A172 (cell line): ENCODE data around the gene ZNF281. TPM values are rescaled to one million over a fixed set of nuclear protein-coding genes. Genes with fewer than 3 reads are reported as not detected.
A peak's percentile ranks its signal among the peaks of the same experiment; 100 is the strongest.
"Not testable (repeated sequence)": the region's sequence is repeated elsewhere in the genome, so short reads cannot be mapped to it uniquely, and the experiment has no call there.

Experiments
- DNase-seq: peaks from one replicate; pipeline ENCODE4 v3.0.0-alpha.2; 2015; ENCODE audit warnings: low spot score
- total RNA-seq: library from RNA; depleted of rRNA; stranded (reverse); fragments of >200 nt; shearing (Covaris generic); gene quantifications from 2 replicates; pipeline ENCODE4 v1.2.3, GENCODE V29; 2014

The ZNF281 gene
- total RNA-seq, 1 experiment from 2014 or later = 17.1 TPM

DNA sequence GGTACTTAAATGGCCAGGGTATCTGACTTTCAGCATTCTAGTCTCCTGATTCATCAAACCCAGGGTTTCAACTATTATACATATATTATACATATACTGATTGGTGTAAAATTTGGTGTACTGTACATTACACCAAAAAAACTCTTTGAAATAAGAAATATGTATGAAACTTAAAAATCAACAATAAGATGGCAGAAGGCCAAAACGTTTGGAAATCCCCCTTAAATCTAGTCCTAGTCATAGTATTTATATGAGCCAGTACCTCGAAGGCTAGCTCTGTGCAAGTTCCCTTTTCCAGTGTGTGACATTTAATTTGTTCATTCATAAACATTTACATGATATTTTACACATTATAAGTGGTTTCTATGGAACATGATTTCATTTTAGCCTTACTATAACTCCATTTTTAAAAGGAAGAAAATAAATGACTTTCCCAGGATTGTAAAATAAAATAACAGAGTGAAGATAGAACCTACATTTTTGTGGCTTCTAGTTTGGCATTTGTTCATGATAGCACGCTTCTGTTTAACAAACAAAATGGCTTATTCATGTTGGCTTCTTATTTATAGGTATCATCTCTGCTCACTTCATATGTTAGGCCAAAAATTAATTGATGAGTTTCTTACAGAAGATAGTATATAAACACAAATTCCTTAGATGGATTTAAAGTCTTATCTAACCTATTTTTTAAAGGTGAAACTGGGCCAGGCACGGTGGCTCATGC, 18.8 kb upstream of the ZNF281 start:
- DNase-seq = peak; percentile 25

DNA sequence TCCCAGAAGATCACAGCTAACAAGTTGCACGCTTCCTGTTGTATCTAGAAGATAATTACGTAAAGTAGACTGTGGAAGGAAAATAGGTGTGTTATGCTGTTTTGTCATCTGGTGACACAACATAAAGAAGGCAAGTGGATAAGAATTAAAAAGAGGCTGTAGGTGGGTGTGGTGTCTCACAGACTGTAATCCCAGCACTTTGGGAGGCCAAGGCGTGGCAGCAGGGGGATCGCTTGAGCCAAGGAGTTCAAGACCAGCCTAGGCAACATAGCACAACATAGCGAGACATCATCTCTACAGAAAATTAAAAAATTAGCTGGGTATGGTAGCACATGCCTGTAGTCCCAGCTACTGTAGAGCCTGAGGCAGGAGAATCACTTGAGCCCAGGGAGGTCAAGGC, 17.9 kb upstream of the ZNF281 start:
- DNase-seq = no peak

DNA sequence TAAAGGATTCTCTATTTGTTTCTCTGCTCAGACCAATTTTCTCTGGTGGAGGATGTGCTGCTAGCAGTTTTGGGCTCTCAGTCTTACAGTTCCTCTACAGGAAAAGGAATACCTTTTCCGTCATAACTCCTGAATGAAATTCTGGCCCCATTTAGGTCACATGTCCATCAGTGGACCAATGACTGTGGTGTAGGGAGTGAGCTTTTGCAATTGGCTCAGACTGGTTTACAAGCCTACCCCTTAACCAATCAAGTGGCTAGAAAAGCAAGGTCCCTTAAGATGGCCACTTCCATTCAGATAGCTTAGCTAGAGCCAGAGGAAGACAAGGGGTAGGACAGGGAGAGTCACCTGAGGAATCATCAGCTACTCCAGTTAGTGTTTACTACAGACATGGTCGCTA, 16.4 kb upstream of the ZNF281 start:
- no peak for DNase-seq

DNA sequence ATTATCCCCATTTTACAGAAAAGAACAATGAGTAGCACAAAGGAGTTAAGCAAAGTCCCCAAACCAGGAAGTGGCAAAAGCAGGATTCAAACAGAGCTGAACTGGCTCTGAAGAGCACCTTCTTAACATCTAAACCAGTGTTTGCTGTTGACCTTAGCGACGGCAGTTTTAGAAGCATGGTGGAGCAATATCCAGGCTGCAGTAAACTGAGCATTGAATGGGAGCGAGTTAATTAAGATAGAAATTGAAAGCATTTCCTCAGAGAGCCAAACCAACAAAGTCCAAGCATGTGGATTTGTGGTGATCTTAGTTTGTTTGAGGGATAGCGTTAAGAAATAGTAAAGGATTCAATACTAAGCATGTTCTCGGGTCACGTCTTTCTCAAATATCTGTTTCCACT, 13.4 kb upstream of the ZNF281 start:
- DNase-seq = no peak

DNA sequence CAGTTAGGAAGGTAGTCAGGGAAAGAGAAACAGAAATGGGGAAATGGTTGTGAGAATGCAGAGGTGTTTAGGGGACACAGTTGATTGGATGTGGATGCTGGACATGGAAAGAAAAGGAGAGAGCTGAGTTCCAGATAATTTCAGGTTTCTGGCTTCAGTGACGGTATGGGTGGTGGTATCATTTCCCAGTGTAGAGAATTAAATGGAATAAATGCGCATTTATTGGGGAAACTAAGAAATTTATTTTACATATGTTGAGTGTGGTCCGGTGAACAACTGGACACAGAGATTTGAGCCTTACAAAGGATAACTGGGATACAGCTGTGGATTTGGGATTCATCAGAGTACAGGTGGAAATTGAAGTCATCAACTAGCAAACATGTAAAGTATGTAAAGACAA, 12.4 kb upstream of the ZNF281 start:
- no peak for DNase-seq

DNA sequence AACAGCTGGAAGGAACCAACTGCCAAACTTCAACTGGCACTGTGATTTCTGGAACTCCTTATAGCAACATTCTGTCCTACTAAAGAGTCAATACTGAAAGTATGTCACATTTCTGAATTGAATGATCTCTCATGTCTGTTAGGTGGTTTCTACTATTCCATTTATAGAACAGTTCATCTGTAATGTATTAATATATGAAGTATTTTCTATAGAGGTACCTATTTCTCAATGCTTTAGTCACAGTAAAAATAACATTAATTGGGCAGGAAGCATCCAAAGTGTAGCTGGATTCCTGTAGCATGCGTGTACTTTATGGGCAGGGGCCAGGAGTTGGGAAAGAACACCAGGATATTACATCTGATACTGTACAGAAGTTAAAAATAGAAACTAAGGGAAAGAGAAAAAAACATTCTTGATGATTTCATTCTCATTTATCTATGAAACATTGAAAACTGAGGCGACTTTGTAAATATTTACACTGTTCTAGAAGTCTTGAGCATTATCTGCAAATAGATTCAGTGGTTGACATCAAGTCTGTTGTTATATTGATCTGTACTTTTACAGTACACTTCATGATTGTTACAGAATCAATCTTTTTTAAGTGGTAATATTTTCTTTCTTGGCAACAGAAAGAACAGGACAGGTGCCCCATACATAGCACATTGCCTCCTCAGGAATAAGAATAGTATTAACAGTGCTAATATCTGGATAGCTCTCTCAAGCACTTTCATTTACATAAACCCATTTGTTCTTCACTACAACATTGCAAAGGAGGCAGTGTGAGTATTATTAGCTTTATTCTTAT, 6.2 kb upstream of the ZNF281 start:
- peak; percentile 96 for DNase-seq

DNA sequence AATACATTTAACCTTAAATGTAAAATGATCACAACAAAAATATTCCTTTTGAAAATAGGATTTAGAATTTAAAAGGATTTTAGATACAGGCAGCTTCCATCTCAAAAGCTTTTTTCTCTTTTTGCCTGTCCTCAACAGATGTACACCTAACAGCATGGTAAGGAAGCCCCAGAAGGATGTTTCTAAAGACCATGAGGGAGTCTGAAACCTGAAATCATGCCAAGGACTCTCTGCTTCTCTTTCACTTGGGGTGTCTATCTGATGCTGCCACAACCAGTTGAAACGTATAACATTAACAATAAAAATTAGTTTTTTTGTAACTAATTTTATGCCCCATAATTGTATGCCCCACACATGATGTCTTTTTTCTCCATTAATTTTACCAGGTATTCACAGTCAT, 5.4 kb upstream of the ZNF281 start:
- DNase-seq = no peak

DNA sequence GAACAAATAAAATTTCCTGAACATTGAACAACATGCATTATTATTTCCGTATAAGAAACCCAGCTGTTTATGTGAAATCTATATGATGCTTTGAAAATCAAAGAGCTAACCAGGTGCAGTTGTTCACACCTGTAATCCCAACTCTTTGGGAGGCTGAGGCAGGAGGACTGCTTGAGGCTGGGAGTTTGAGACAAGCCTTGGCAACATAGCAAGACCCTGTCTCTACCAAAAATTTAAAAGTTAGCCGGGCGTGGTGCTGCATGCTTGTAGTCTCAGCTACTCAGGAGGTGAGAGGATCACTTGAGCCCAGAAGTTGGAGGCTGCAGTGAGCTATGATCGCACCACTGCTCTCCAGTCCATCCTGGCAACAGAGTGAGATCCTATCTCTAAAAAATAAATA, 4.8 kb upstream of the ZNF281 start:
- DNase-seq = no peak

DNA sequence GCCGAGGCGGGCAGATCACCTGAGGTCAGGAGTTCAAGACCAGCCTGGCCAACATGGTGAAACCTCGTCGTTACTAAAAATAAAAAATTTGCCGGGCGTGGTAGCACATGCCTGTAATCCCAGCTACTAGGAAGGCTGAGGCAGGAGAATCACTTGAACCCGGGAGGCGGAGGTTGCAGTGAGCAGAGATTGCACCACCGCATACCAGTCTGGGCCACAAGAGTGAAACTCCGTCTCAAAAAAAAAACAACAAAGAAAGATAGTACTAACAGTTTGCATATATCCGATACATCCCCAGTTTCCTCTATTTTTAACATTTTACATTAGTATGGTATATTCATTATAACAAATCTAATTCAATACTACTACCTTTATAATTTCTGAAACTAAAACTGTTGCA, 3.9 kb upstream of the ZNF281 start:
- DNase-seq = not testable (repeated sequence)

DNA sequence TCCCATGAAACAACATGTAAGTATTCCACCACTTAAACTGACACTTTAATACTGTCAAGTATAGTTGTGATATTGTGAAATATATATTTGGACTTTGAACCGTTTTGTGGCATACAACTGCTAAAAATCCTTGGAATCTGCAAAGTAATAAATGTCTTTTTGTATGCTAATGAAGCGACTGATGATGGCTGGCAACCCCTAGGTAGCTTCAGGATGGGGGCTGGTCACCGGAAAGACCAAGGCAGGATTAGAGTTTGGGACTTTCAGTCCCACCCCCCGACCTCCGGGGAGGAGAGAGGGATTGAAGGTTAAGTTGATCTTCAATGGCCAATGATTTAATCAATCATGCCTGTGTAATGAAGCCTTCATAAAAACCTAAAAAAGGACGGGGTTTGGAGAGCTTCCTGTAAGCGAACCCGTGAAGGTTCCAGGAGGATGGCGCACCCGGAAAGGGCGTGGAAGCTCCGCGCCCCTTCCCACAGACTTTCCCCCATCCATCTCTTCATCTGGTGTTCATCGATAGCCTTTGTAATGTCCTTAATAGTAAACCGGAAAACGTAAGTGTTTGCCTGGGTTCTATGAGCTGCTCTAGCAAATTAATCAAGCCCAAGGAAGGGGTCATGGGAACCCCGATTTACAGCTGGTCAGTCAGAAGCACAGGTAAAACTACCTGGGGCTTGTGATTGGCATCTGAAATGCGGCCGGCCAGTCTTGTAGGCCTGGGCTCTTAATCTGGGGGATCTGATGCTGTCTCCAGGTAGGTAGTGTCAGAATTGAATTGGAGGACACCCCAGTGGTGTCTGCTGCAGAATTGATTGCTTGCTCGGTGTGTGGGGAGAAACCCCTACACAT, 1.8 kb upstream of the ZNF281 start:
- no peak for DNase-seq

DNA sequence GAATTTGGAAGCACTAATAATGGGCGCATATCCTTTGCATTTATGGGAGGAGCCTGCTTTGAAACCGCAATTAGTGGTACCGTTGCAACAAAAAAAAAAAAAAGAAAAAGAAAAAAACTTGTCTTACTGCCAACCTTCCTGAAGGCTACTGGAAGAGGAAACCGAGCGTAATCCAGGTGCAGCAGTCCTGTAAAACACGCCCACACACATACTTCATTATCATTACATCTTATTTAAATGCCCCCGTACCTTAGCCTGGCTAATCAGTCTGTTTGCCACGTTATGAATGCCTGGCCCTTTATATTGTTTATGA, 686 bp upstream of the ZNF281 start:
- DNase-seq = no peak

DNA sequence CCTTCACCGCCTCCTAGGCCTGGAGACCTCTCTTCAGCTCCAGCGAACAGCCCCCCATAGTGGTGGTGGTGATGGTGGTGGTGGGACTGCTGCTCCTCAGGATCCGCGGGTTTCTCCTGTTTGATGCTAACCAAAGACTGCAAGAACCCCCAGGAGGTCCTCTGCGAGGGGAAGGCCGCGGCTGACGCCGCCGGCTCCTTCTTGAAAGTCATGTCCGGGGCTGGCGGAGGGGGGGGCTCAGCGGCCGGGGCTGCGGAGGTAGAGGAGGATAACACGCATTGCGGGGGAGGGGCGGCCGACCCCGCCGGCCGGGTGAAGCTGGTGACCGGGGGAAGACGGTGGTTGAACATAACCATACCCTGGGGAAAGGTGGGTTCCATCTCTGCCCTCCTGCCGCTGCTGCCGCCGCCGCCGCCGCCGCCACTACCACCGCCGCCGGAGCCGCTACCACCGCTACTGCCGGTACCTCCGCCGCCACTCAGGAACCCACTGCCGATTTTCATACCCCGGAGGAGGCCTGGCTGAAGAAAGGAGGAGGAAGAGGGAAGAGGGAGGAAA, 554 bp downstream of the ZNF281 start:
- no peak for DNase-seq

DNA sequence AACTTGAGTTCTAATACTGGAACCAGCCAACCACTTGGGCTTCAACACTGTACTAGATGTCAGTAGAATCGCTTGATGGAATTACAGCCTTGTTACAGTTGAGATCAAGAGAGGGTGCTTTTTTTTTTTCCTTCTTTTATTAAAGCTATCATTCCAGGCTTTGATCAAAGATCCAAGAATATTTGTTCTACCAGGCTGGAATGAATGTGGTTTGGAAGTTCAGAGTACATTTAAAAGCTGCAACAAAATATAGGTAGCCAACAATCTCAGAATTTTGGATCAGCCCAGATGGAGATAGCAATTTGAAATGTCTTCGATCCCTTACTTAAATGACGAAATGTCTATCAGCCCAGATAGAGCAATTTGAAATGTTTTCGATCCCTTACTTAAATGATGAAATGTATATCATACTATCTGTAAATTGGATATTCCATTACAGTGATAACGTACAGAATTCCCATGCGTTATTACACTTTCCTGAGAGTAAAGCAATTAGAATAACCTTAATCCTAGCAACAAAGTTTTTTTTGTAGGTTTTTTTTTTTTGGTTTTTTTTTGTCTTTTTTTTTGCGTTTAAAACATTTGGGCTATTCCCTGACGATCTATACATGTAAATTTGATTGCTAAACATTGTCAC, 3.6 kb downstream of the ZNF281 start:
- DNase-seq = no peak

DNA sequence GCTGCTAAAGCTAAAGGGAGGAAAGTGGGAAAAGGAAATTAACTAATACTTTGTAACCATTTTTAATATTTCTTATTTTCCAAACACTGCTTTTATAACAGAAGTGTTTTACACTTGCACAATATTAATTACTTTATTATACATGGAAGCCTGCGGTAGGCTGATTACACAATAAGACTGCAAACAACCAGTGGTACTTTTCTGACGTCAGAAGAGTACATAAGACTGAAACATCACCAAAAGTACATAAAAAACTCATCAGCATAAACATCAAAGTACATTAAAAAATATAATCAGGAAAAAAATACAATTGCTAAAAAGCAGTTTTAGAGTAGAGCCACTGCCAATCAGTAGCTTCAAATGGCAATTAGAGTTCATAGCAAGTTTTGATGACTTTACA, 4.6 kb downstream of the ZNF281 start:
- DNase-seq = no peak

DNA sequence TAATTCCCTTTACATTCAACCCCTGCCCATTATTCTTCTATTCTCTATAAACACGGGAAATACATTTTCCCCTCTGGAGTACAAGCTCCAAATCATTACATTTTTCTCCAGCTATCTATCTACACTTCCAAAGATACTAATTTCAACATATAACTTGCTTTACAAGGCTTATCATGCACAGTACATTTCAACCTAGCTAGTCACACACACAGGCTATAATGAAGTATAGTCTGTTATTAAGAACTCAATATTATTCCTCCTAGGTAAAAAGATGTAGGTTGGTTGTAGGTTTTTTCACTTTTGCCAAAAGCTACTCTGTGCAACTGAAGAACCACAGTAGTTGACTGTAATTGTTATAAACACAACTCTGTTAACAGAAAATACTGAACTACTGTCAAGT, 8.1 kb downstream of the ZNF281 start:
- DNase-seq = no peak

DNA sequence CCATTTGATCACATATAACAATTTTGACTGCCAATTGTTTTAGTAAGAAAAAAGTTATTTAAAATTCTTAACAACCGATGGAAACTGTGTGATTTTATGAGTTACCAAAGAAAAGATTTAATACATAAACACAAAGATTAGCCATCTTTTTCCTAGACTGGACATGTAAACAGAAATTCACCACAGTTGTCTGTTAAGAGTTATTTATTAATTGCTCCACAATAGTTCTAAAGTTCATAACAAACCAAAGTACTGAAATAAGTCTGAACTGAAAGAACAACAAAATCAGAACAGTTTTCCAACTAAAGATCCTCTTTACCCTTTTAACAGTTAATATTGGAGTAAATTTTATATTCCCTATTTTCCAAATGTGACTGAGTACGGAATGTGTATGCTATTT, 8.6 kb downstream of the ZNF281 start:
- no peak for DNase-seq

DNA sequence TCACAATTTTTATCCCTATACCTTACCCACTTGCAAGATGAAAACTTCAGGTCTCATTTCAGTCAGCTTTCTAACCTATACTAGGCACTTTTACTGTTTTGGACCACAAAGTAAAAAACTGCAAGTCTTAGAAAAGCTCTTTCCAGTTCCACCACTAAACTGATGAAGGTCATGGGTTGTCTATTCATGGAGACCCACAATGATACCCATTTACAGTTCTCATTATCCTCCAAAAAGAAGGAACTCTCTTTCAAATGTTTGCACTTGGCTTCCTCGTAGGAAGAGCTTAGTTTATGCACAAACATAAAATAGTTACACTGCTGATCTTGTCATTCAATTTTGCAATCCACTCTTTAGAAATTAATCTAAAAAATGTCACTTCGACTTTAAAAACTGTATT, 9.3 kb downstream of the ZNF281 start:
- no peak for DNase-seq

DNA sequence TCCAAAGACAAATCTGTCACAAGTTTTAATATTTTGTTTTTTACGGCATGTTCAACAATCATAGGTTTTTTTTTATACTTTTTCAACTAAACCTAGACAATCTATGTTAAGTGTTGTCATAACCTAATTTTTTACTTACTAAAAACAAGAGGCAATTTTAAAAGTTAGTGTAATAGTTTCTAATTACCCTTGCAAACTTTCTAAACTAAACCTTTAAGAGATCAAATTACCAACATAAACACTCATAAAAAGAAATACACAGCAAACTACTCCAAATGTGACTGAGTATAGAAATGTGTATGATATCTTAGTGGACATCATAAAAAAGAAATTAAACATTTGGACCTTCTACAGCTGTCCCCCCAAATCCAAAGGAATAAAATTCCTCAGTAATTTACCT, 10.0 kb downstream of the ZNF281 start:
- DNase-seq = no peak

DNA sequence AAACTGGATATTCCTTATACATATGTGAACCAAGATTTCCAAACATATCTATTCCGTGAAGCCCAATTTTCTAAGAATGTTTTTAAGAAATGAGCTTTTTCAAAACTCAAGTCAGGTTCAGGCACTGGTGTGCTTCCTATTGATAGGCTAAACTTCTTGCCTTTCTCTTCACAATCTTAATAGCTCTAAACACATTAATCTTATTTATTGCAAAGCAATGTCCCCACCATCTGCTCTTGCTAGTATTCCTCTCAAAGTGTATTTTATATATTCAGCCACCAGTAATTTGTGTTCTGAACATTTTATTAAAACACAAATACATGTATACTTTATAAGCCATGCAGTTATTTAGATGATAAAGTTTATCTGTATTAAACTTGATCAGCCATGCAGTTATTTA, 11.5 kb downstream of the ZNF281 start:
- DNase-seq = no peak

DNA sequence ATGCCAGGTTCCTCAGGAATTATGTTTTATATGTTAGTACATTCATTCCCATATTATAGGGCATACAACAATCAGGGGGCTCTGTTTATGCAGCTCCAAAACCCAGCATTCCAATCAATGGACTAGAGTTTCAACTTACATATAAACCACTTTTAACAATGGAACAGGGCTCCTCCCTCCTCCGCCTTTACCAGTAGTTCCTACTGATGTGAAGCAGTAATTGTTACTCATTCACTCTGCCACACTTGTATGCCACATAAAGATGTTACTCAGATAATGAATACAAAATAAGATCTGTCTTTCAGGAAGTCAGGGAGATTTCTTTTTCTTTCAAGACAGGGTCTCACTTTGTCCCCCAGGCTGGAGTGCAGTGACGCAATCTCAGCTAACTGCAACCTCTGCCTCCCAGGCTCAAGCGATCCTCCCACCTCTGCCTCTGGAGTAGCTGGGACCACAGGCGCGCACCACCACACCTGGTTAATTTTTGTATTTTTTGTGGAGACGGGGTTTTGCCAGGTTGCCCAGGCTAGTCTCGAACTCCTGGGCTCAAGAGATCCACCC, 17.1 kb downstream of the ZNF281 start:
- DNase-seq = no peak

DNA sequence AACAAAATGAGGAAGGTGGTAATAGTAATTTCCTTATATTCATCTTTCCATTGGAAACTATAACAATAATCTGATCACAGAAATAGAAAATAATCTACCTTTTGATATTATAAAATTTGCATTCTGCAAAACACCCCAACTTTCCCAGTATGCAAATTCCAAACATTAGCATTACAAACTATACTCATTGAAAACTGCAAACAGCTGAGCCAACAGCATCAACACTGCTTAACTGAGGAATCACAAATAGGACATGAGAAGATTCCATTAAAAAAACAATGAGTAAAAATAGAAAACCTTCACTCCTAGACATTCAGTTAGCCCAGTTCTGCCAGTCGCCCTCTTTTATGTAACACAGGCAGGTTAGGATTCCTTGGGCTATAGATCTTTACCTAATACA, 18.1 kb downstream of the ZNF281 start:
- DNase-seq = no peak

DNA sequence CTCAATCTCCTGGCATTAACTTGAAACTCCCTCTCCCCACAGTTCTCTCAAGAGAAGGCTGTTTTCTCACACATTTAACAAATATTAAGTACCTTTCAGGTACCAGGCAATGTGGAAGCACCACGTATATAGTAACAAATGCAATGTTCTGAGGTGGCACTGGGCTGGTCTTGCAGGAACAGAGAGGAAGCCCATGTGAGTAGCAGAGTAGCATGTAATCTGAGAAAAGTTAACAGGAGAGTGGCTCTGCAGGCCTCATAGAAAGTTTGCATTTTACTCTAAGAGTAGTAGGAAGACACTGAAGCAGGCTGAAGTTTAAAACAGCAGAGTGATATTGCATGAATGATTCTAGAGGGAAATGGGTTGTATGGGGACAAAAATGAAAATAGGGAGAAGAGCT, 21.0 kb downstream of the ZNF281 start:
- no peak for DNase-seq
